Measurements from ENCODE around the gene ARMC10.
"Not testable (repeated sequence)": the region's sequence is repeated elsewhere in the genome, so short reads cannot be mapped to it uniquely, and the experiment has no call there.

The ARMC10 gene

DNA sequence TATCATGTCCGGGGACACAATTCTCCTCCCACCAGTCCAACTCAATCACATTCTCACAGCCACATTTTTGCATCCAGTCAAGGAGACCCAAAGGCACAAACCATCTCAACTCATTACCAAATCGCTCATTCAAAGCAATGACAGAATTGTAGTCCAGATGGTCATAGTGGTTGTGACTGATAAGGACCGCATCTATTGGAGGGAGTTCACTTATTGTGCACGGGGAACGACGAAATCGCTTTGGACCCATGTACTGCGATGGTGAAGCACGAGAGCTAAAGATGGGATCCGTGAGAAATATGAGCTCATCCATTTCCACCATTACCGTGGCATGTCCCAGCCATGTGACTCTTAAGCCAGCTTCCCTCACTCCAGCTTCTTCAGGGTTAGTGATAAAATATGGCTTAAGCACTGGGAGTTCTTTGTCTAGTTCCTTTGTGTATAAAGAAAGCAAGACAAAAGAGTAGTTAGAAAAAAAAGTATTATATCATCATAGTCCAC is 44.9 kb downstream of the ARMC10 start:
- no peak for DNase-seq (ENCODE audit: extremely low spot score, insufficient read length, low read depth)

GRCh38 chr7:103120362-103120761 is 45.4 kb downstream of the ARMC10 start:
- FAIRE-seq = no peak
- no peak for DNase-seq (ENCODE audit: extremely low spot score, insufficient read length, low read depth)

More for the DNA sequence above, 44.9 kb downstream of the ARMC10 start:
- FAIRE-seq = no peak

DNA sequence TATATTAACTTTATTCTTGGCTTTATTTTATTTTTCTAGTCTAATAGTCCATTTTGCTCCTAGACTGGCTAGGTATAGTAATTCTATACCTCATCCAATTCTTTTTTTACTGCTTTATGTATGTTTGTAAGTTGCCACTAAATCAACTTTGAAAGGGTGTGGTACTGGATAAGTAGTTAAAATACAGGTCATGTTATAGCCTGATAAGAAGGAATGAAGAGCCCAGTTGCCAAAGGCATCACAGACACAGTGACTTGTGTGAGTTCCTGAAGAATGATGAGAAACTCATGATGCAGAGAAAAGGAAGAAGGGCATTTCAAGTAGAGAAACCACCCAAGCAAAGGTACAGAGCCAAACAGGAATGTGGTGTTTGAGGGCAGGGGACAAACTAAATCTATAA is 46.7 kb downstream of the ARMC10 start:
- FAIRE-seq (no peak), DNase-seq (ENCODE audit: extremely low spot score, insufficient read length, low read depth) (no peak)

GRCh38 chr7:103123529-103123928 is 48.6 kb downstream of the ARMC10 start:
- FAIRE-seq (no peak), DNase-seq (ENCODE audit: extremely low spot score, insufficient read length, low read depth) (no peak)

- DNase-seq (ENCODE audit: extremely low spot score, insufficient read length, low read depth) (no peak), FAIRE-seq (no peak)
Measured at GRCh38 chr7:103124429-103124979, 49.6 kb downstream of the ARMC10 start.

GRCh38 chr7:103127006-103127405 is 52.1 kb downstream of the ARMC10 start:
- FAIRE-seq (no peak), DNase-seq (ENCODE audit: extremely low spot score, insufficient read length, low read depth) (no peak)

DNA sequence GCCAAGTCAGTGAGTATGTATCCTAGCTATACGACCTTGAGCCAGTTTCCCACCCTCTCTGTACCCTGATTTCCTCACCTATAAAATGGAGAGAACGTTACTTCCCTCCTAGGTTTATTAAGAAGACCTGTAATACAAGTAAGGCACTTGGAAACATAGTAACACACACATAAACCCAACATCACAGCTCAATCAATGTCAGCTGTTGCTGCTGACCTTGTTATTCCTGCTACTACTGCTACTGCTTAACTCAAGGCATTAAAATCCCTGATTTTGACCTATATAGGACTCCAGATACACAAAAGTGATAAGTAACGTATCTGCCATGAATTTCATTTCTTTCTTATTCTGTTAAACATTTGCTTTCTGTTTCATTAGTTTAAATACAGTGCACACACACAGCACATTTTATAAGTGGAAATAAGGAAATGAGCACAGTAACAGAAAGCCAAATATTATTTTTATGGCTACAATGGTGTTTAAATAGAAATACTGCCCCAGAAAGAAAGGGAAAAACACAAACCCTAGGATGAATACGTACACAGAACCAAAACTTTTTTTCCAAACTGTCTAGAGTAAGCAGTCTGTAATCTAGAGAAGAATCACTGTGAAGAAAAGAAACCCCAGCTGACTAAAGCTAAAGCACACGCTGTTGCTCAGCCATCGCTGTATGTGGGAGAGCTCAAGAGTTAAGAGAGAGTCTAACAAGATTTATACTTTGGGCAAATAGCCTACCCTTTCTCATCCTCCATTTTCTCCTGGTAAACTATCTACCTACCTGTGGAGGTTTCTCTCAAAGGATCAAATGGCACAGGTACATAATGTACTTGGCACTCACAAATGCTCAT is 55.0 kb downstream of the ARMC10 start:
- DNase-seq (ENCODE audit: extremely low spot score, insufficient read length, low read depth) = no peak
- FAIRE-seq = no peak

DNA sequence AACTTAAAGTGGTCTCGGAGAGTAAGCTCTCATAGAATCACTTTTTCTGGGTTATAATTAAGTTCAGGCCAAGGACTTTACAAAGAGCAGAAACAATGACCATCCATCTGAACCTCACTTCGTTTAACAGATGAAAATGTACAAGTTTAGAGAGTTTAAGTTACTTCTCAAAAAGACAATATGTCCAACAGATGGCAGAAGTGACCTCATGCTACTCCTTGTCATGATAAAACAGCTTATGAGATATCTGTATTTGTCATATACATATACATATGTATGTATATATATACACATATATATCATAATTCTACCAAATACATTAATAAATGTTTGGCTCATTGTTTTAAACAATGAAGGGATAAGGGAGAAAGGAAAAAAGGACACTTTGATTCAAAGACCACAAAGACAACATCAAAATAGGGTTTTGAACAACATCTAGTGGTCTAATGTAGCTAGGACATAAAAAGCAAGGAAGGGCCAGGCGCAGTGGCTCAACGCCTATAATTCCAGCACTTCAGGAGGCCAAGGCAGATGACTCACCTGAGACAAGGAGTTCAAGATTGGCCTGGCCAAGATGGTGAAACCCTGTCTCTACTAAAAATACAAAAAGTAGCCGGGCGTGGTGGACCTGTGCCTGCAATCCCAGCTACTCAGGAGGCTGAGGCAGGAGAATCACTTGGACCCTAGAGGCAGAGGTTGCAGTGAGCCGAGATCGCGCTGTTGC is 56.1 kb downstream of the ARMC10 start:
- no peak for DNase-seq (ENCODE audit: extremely low spot score, insufficient read length, low read depth)
- no peak for FAIRE-seq

DNA sequence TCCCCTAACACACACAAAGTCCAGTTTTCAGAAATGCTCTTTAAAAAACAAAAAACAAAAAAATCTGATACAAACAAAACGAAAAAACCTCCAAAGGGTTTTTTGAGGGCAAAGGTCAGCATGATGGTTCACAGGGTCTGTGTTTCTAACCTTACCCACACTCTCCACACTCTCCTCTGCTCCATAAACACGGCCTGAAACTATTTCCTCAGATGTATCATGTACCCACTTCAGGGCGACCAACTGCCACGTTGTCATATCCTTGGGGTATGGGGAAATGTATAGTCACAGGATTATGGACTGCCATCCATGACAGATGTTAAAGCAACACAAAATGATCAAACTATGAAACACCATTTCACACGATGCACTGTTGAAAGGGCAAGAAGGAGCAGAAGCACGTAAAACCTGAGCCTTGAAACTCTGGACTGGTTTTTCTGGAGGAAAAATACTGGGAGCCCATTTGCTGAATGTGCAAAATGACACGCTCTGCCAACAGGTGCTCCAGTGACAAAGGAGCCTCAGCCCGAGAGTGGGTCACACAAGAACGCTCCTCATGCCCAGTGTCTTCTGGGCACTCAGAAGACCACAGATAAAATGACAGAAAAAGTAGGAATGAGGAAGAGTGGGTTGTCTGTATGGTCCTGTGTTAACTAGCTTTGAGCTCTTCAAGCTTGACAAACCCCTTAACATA is 58.2 kb downstream of the ARMC10 start:
- no peak for DNase-seq (ENCODE audit: extremely low spot score, insufficient read length, low read depth)
- FAIRE-seq = no peak

GRCh38 chr7:103134836-103135554 is 60.1 kb downstream of the ARMC10 start:
- FAIRE-seq (no peak), DNase-seq (ENCODE audit: extremely low spot score, insufficient read length, low read depth) (no peak)

GRCh38 chr7:103140061-103140460 is 65.1 kb downstream of the ARMC10 start:
- no peak for FAIRE-seq
- DNase-seq (ENCODE audit: extremely low spot score, insufficient read length, low read depth) = no peak

DNA sequence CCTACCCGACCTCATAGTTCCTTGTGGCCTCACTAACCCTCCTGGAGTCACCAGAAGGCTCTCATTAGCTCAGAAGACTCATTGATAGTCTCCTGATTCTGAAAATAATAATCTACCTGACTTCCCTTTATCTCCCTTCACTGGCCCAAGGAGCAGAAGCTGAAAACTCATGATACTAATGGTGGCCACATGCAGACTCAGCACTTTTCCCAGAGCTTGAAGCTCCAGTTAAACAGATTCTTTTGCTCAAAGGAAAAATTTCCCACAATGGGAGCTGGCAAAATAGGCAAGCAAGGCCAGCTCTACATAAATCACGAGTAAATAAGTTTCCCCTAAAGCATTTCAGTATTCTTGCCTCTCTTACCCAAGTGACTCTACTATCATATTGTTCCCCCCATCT is 65.7 kb downstream of the ARMC10 start:
- FAIRE-seq (no peak), DNase-seq (ENCODE audit: extremely low spot score, insufficient read length, low read depth) (no peak)

GRCh38 chr7:103141753-103142404 is 66.9 kb downstream of the ARMC10 start:
- no peak for FAIRE-seq
- no peak for DNase-seq (ENCODE audit: extremely low spot score, insufficient read length, low read depth)

DNA sequence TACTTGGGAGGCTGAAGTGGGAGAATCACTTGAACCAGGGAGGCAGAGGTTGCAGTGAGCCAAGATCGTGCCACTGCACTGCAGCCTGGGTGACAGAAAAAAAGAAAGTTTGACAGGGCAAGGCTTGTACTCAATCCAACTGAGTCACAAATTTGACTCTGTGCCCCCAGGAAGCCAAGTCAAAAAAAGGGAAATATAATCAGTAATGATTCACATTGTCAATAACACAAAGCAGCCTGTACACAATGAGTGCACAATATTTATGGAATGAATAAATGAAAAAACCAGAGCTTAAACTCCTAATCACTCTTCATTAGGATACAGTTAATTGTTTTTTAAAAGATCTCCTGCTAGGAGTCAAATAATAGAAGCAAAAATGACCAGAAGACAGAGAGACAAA is 67.6 kb downstream of the ARMC10 start:
- FAIRE-seq = no peak

DNA sequence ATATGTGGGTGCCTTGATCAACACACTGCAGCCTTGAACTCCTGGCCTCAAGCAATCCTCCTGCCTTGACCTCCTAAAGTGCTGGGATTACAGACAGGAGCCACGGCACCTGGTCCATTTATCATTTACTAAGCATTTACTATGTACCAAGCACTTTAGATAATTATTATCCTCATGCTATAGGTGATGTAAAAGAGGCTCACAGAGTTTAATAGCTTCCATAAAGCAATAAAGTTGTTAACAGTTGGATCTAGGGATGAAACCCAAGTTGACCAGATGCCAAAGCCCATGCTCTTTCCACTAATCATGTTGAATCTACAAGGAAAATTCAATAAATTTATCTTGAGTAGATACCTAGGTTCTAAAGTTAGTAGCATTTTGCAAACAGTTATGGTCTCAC is 68.9 kb downstream of the ARMC10 start:
- DNase-seq (ENCODE audit: extremely low spot score, insufficient read length, low read depth) (no peak), FAIRE-seq (no peak)

More for the DNA sequence above, 67.6 kb downstream of the ARMC10 start:
- DNase-seq (ENCODE audit: extremely low spot score, insufficient read length, low read depth) = no peak

GRCh38 chr7:103144754-103145153 is 69.8 kb downstream of the ARMC10 start:
- FAIRE-seq = not testable (repeated sequence)

DNA sequence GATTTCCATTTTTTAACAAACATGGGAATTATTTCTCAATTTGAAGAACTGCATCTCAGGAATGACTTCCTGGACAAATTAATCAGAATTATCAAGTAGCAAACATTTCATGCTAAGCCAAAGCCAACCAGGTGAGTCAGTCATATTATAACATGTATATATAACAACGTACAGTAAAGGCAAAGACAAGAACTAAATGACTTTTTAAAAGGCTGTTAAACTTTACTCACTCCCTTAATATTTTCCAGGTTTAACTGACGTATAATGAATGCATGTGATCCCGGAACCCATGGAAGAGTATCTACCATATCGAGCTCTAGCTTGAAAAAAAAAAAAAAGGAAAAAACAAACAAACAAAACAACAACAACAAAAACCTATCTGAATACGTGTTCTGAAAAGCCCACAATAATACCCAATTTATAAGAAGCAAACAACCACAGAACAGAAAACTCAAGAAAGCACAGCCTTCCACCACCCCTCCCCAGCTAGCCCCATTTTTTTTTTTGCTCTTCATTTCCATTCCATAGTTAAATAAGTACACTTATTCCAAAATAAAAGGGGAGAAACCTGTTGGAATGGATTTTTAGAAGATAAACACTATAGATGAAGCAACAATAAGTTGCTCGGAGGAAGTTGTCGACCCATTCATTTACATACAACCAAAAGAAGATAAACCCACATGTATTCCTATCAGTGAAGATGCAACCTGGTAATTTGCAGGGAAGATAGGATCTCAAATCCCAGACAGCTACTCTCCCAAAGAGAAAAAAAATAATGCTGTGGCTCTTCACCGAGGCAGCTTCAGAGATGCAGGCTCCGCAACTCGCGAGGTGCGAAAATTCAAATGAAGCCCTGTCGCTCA is 73.4 kb downstream of the ARMC10 start:
- no peak for DNase-seq (ENCODE audit: extremely low spot score, insufficient read length, low read depth)
- no peak for FAIRE-seq

More at GRCh38 chr7:103144754-103145153, 69.8 kb downstream of the ARMC10 start:
- not testable (repeated sequence) for DNase-seq (ENCODE audit: extremely low spot score, insufficient read length, low read depth)
